ENCODE data around the gene DLEU7.

DLEU7 gene

DNA sequence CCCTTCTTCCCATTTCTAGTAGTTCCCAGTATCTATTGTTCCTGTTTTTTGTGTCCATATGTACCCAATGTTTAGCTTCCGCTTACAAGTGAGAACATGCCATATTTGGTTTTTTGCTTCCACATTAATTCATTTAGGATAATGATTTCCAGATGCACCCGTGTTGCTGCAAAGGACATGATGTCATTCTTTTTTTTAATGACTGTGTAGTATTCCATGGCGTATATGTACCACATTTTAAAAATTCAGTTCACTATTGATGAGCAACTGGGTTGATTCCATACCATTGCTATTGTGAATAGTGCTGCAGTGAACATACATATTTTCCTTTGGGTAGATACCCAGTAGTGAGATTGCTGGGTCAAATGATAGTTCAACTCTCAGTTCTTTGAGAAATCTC, 50.5 kb downstream of the DLEU7 start:
- no peak for DNase-seq (ENCODE audit: low spot score)

DNA sequence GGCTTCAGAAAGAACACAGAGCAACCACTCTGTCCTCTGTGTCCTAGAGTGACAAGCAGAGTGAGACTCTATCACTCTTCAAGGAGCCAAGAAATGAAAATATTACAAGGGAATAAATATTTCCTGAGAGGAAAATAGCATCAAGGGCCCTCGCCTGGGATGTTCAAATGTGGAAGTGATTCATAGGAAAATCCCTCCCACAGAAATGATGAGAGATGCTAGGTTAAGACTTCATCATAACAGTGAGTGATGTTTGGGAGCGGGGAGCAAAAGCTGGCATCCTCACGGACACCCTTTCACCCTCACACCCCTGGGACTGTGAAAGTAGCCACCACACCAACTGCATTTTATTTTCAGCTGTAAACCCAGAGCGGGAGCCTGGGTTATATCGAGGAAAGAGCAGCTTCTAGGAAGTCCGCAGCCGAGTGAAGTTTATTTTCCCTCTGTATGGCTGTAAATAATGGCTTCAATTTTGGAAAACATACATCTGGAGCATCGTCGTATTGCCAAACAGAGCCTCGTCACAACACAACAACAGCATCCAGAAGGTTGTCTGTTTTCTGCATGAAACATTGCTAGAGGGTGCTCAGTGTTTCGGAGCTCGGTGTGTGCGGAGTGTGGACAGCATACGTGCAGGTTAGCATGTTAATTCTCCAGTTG, 54.8 kb downstream of the DLEU7 start:
- DNase-seq (ENCODE audit: low spot score), result no peak

DNA sequence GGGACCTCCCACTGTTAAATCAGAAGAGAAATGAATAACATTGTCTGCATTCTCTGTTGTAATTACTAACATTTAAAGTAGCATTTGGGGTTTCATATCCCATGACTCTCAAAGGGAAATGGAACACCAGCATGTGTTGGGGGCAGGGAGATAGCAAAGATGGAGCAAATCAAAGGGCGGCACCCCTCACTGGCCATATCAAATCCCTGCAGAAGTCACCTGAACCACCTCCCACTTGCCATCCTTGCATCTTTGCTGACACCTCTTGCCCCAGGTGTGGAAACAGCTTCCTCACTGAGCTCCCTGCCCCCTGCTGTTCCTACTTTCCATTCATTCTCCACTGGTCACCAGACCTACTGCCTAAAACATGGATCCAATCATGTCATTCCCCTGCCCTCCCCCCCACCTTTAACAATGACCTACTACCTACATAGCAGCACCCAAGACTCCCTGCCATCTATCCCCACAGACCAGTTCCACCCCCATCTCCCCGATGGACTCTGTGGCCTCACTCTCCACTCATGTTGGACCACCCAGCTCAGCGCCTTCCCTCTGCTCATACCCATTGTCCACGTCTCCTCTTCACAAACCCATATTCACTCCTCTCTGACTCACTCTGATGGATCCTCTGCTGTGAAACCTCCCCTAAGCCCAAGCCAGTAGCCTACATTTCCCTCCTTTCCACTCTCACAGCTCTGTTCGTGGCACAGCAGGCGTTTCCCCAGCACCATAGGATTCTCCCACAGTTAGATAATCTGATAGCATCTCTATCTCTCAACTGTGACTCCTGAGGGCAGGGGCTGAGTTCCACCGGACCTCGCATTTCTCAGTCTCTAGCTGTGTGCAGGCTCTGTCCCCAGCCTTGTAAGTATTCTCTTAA, 55.9 kb downstream of the DLEU7 start:
- DNase-seq (ENCODE audit: low spot score), result no peak

DNA sequence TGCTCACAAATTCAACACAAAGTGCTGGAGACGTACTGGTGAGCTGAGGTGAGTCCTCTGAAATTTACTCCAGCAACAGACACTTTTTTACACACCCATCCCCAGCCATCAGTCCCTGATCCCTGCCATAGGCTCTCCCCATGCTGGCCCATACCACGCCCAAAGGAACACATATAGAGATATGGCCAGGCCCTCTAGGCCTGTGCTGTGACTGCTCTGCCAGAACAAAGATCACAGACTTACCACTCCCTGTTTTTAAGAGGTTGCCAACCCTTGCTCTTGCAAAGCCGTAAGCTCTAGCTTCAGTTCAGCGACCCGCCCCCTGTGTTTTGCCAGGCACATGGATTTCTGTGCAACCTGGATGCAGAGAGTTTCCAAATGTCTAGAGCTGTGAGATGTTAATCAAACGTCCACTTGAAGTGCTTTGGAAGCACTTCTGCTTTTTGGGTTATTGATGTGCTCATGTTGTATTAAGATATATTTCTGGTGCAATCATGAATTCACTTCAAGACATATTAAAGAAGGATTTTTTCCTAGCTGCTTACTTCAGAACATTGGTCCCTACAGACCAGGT, 59.7 kb downstream of the DLEU7 start:
- DNase-seq (ENCODE audit: low spot score), result no peak

DNA sequence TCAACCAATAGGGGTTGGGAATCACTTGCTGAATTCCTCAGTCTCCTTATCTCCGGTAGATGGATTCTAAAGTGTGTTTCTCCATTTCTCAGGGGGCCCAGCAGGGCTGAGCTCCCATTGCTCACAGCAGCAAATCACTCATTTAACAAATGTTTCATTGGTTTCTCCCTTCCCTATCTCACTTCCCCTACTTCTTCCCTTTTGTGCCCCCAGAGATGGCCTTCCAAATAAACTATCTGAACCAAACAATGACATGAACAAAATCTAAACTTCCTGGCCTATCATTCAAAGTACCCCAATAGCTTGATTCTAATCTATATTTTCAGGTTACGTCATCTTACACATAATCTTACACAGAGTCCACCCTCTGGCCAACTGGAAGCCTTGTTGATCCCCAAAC, 60.4 kb downstream of the DLEU7 start:
- DNase-seq (ENCODE audit: low spot score), result no peak

DNA sequence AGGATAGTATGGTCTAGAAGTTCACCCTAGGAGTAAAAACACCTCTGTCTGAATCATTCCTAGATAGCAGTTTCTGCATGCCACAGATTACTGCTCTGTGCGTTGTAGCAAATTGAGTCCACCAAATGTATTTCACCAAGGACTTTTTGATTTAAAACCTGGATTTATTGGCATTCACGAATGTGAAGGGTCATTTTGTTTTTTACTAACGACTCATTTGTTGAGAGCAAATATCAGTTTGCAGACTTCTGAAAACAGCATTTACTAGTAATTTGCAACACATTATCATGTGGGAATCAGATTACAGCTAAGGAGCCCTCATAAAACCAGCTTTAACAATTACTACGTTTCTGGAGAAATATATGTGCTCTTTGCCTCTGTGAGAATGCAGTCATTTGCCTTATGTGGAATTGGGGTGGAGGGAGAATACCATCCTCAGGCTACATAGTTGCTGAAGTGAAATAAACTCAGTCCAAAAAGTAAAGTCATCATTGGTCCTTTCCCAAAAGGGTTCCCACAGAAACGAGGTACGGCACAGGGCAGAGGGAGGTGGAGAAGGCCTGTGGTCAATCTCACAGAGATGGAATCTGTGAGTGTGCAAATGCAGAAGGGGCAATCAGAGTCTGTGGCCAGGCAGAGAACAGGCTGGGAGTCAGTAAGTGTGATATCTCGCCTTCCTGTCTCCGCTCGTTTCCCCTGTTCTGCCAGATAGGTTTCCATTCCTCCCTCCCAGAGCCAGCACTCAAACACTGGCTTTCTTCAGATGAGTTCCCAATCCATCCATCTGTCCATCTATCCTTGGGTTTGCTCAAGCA, 63.1 kb downstream of the DLEU7 start:
- DNase-seq (ENCODE audit: low spot score), result no peak

DNA sequence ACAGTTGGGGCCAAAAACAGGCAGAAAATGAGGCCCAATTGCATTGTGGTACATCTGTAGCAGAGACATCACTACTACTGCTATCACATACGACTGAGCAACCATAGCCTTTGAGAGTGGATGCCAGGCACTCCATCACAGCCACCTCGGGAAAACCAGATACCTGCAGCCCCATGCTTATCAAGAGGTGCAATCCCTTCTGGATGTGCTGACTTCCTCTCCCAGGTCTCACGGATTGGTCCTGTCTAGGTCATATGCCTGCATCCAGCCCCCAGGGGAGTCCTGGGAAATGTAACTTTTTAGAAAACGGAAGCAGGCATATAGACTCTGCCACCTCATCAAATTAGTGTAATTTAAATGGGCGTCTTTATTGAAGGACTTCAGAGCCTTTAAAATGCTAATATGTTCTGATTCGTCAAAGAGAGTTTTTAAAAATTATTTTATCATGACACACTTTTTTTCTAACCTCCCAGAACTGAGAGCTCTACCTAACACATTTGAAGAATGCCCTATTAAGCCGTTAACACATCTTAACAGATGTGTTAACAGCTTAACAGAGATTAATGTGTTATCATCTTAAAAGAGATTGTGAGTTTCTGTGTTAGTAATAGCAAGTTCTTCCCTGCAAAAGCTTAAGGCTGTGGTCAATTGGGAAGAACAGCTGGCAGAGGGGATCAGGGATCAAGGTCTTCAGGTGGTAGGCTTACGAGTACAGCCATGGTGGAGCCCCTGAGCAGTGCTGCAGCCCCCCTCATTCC, 63.9 kb downstream of the DLEU7 start:
- DNase-seq (ENCODE audit: low spot score), result no peak

Data from hematopoietic multipotent progenitor cell treated with erythropoietin and hydrocortisone succinate and interleukin-3 and kit ligand, for 17 days (in vitro differentiated cells).